Stimulated activated CD8-positive, alpha-beta memory T cell treated with anti-CD3 and anti-CD28 coated beads, Interleukin-7, amount 100 ng/mL, for 4 hours (primary cell): ENCODE results near the gene RTN4RL2.
A peak's percentile ranks its signal among the peaks of the same experiment; 100 is the strongest.

Experiments used
- DNase-seq, 2 donors: peaks; one replicate each; pipeline ENCODE4 v3.0.0-alpha.2; 2020; ENCODE audit warnings: low read depth in 2 of 2

RTN4RL2 gene

GRCh38 chr11:57481315-57481714, 21.0 kb downstream of the RTN4RL2 start:
- DNase-seq: no peak

GRCh38 chr11:57481915-57482781, 21.8 kb downstream of the RTN4RL2 start:
- no peak for DNase-seq

- peak; percentile 41 to 68 for DNase-seq
These were observed 22.6 kb downstream of the RTN4RL2 start for GRCh38 chr11:57482782-57483561.

GRCh38 chr11:57483562-57483918, 23.2 kb downstream of the RTN4RL2 start:
- no peak for DNase-seq

GRCh38 chr11:57484141-57484710, 23.9 kb downstream of the RTN4RL2 start:
- DNase-seq: no peak

GRCh38 chr11:57485217-57485990, 25.1 kb downstream of the RTN4RL2 start:
- DNase-seq: no peak

- no peak for DNase-seq
These were observed 26.9 kb downstream of the RTN4RL2 start for GRCh38 chr11:57487021-57487778.

GRCh38 chr11:57487920-57488659, 27.8 kb downstream of the RTN4RL2 start:
- no peak for DNase-seq

- no peak for DNase-seq
These were observed 30.3 kb downstream of the RTN4RL2 start for GRCh38 chr11:57490456-57491248.

- peak in 1 of 2 donors; percentile 21 for DNase-seq
These were observed 31.2 kb downstream of the RTN4RL2 start for GRCh38 chr11:57491371-57492061.

GRCh38 chr11:57493507-57494503, 33.5 kb downstream of the RTN4RL2 start:
- peak; percentile 69 for DNase-seq

- DNase-seq: no peak
These were observed 35.9 kb downstream of the RTN4RL2 start for GRCh38 chr11:57496109-57496820.

GRCh38 chr11:57497303-57498247, 37.2 kb downstream of the RTN4RL2 start:
- no peak for DNase-seq

- no peak for DNase-seq
These were observed 38.2 kb downstream of the RTN4RL2 start for GRCh38 chr11:57498540-57498939.

- peak in 1 of 2 donors; percentile 16 for DNase-seq
These were observed 39.2 kb downstream of the RTN4RL2 start for GRCh38 chr11:57499413-57499982.
